Epithelial cell of proximal tubule (primary cell): ENCODE measurements around the gene RPS6KA1. TPM values are rescaled to one million over a fixed set of nuclear protein-coding genes. Genes with fewer than 3 reads are reported as not detected.
"Not testable (repeated sequence)": the region's sequence is repeated elsewhere in the genome, so short reads cannot be mapped to it uniquely, and the experiment has no call there.

ENCODE experiments used
- DNase-seq: peaks from one replicate; pipeline ENCODE4 v3.0.0-alpha.2; 2011; ENCODE audit warnings: low read depth
- H3K4me3 ChIP-seq: 2 replicates; pipeline ENCODE4 v1.5.1; 2011; ENCODE audit warnings: low read depth, mild to moderate bottlenecking, low read length
- total RNA-seq: library from RNA; depleted of rRNA; stranded (reverse); fragments of >200 nt; gene quantifications from 2 replicates; pipeline ENCODE4 v1.2.3, GENCODE V29; 2015
- TF ChIP-seq, protein P1 (sequence below): conservative IDR thresholded peaks from 2 replicates; pipeline ENCODE4 v1.5.1; 2012; ENCODE audit warnings: low read depth, mild to moderate bottlenecking, low read length

Gene RPS6KA1
- total RNA-seq, 1 donor from 2014 or later: 66.5 TPM

DNA sequence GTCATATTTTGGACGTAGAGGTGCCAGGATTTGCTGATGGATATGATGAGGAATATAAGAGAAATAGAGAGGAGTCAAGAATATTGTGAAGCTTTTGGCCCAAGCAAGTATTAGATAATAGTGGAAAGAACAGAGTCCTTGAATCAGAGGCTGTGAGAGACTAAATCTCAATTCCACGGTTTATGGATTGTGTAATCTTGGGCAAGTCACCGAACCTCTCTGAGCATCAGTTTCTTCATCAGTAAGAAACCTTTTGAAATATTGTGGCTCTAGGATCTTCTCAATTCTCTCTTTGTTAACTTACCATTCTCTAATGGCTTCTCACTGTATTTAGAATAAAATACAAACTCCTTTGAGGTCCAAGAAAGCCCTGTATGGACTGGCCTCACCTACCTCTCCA is 77.6 kb downstream of the RPS6KA1 start:
- TF ChIP-seq, protein P1, sequence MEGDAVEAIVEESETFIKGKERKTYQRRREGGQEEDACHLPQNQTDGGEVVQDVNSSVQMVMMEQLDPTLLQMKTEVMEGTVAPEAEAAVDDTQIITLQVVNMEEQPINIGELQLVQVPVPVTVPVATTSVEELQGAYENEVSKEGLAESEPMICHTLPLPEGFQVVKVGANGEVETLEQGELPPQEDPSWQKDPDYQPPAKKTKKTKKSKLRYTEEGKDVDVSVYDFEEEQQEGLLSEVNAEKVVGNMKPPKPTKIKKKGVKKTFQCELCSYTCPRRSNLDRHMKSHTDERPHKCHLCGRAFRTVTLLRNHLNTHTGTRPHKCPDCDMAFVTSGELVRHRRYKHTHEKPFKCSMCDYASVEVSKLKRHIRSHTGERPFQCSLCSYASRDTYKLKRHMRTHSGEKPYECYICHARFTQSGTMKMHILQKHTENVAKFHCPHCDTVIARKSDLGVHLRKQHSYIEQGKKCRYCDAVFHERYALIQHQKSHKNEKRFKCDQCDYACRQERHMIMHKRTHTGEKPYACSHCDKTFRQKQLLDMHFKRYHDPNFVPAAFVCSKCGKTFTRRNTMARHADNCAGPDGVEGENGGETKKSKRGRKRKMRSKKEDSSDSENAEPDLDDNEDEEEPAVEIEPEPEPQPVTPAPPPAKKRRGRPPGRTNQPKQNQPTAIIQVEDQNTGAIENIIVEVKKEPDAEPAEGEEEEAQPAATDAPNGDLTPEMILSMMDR: no peak
- H3K4me3 ChIP-seq: no peak overlapping the region
- no peak for DNase-seq

DNA sequence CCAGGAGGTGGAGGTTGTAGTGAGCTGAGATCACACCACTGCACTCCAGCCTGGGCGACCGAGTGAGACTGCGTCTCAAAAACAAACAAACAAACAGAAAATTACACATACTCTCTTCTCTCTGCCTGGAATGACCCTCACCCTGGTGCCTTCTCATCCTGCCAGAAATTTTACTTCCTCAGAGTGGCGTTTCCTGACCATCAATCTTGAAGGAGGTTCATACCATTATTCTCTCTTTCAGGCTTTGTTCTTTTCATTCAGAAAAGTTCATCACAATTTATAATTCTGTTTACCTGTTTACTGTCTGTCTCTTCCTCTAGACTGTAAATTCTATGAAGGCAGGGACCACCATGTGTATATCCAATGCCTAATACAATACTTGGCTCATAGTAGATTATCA is 79.3 kb downstream of the RPS6KA1 start:
- DNase-seq: no peak
- no peak overlapping the region for H3K4me3 ChIP-seq
- TF ChIP-seq, protein P1: no peak

DNA sequence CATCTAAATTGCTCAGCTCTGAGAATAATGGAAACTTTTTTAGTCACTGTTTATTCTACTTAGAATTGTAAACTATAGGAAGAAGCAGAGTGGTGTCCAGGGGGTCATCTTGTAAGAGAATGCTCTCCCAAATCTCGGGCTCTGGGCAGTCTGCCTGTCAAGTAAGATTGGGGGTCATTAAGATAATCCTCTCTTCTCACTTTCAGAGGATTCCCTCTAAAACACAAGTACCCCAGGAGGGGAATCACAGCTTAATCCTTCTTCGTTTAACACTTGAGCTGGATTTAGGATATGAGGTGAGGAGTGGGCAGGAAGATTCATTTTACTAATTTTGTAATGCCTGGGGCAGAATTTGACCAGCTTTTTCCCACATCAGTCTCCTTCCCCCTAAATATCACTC is 81.2 kb downstream of the RPS6KA1 start:
- no peak overlapping the region for H3K4me3 ChIP-seq
- no peak for DNase-seq

DNA sequence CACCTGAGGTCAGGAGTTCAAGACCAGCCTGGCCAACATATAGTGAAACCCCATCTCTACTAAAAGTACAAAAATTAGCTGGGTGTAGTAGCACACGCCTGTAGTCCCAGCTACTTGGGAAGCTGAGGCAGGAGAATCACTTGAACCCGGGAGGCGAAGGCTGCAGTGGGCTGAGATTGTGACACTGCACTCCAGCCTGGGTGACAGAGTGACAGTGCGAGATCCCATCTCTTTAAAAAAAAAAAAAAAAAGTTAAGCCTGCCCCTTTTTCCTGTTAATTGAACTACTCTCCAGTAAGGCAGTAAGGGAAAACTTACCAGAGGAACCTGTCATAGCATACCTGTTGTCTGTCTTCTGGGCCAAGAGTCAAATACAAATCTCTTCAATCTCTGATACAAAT is 83.1 kb downstream of the RPS6KA1 start:
- not testable (repeated sequence) for H3K4me3 ChIP-seq, DNase-seq

More for the DNA sequence above, 81.2 kb downstream of the RPS6KA1 start:
- TF ChIP-seq, protein P1: no peak

DNA sequence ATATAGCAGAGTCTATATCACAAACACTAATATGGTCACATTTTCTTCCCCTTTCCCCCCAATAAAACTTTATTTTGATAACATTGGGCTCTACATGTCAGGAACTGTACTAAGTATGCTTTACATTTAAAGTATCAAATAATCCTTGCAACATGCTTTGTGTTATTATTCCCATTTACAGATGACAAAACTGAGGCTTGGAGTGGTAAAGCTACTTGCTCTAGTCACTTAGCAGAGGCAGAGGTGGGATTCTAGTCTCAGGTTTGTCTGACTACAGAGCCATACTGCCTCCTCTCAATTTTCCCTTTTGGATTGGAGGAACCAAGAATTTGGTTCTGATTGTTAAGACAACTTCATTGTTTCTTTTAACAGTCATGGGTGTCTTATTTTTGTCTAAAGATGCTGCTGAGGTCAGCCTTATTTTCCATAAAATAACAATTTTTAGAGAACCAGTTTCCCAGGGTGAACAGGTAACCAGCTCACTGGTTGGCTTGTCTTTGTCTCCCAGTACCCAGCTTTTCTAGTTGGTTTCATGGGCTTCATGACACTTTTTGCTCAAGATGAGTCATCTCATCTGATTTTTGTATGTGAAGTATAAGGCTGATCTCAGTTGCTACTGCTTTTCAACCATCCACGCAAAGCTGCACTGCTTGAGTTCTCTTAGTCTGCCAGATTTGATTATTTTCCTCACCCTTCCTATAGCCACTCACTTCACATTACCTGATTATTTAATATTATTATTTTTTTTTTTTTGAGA is 85.3 kb downstream of the RPS6KA1 start:
- H3K4me3 ChIP-seq: no peak overlapping the region
- TF ChIP-seq, protein P1: no peak
- DNase-seq: no peak

DNA sequence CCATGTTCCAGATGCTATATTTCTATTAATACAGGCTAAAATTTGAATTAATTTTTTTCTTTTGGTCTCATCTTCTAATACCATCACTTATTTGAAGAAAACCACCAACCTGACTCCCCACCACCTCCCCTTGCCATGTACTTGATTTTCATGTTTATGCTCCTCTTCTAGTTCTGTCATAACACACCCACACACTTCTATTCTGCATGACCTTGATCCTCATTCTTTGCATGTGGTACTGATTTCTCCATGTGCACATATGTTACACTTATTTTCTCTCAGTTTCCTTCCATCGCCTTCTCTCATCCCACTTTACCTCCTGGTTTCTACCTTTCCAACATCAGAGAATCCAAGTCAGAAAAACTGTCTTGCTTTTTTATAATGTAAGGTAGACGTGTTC is 87.3 kb downstream of the RPS6KA1 start:
- no peak for DNase-seq
- H3K4me3 ChIP-seq: no peak overlapping the region
- TF ChIP-seq, protein P1: no peak

DNA sequence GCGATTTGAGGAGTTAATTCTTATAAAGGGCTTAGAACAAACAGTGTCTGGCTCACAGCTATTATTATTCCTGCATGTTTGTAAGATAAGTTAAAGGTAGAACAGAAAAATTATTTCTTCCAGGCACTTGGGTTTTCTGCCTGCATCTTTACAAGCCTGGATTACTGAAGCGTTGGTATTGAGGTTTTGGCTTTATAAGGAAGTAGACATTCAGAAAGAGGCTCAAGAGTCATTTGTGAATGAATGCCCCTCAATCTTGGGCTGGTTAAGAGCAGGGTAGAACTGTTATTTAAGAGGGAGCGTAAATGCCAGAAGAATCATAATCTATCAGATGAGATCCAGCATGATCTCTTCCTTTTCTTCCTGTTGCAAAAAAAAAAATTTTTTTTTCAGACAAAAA is 89.0 kb downstream of the RPS6KA1 start:
- DNase-seq: no peak
- H3K4me3 ChIP-seq: no peak overlapping the region
- TF ChIP-seq, protein P1: no peak

Other genes with a start within 250 kb of the RPS6KA1 start
- 119 and 184 TPM in 2 replicates for gene SH3BGRL3, start 249.7 kb upstream of the RPS6KA1 start, total RNA-seq
- 3.8 and 4.8 TPM in 2 replicates for gene UBXN11, start 223.1 kb upstream of the RPS6KA1 start, total RNA-seq
- gene CD52, start 211.8 kb upstream of the RPS6KA1 start, total RNA-seq: not detected in 2 replicates
- gene CRYBG2, start 175.6 kb upstream of the RPS6KA1 start, total RNA-seq: 2.8 and 9.3 TPM in 2 replicates
- gene ZNF683, start 157.0 kb upstream of the RPS6KA1 start, total RNA-seq: not detected in 2 replicates
- gene LIN28A, start 118.9 kb upstream of the RPS6KA1 start, total RNA-seq: not detected in 2 replicates
- 28.4 and 47.9 TPM in 2 replicates for gene DHDDS, start 97.4 kb upstream of the RPS6KA1 start, total RNA-seq
- gene HMGN2, start 57.3 kb upstream of the RPS6KA1 start, total RNA-seq: 479 and 768 TPM in 2 replicates
- 25.2 and 27.1 TPM in 2 replicates for gene ARID1A, start 166.3 kb downstream of the RPS6KA1 start, total RNA-seq